ENCODE results near the gene GTF2F1. TPM values are rescaled to one million over a fixed set of nuclear protein-coding genes. Genes with fewer than 3 reads are reported as not detected.
A peak's percentile ranks its signal among the peaks of the same experiment; 100 is the strongest.

GTF2F1 gene
- total RNA-seq, 2 experiments from 2014 or later = 64.7 to 77.4 TPM

- Mint-ChIP-seq H3K36me3 (peaks cover 25% of the 10 kb centered on the region), H3K9me3 (ENCODE audit: low read depth) (no peaks in the 10 kb centered on the region), H3K27ac (peak overlapping the region; percentile 90), H3K27me3 (no peaks in the 10 kb centered on the region), H3K4me3 (peak overlapping the region; percentile 91), H3K4me1 (peaks cover 26% of the 10 kb centered on the region)
- peak; percentile 0 for ATAC-seq
- CTCF ChIA-PET = interaction anchor here (0.9 to 1.4 kb wide), 2 partner anchors 33 to 112 kb away, joined by 3 to 5 read pairs; no protein-coding TSS in a partner anchor
- no peak for DNase-seq
Measured at GRCh38 chr19:6392221-6393073, 517 bp downstream of the GTF2F1 start.

GRCh38 chr19:6387372-6387771 lies 5.6 kb downstream of the GTF2F1 start:
- ATAC-seq (no peak), DNase-seq (no peak)
- Mint-ChIP-seq H3K4me3 (no peak overlapping the region), H3K27me3 (no peaks in the 10 kb centered on the region), H3K4me1 (peaks cover 16% of the 10 kb centered on the region), H3K27ac (no peak overlapping the region), H3K9me3 (ENCODE audit: low read depth) (no peaks in the 10 kb centered on the region), H3K36me3 (peaks cover 48% of the 10 kb centered on the region)
- CTCF ChIA-PET = no interaction called here

GRCh38 chr19:6384381-6384780 lies 8.6 kb downstream of the GTF2F1 start:
- no peaks in the 10 kb centered on the region for H3K4me1 Mint-ChIP-seq
- no peak overlapping the region for H3K4me3 Mint-ChIP-seq
- CTCF ChIA-PET = no interaction called here
- DNase-seq (no peak), ATAC-seq (no peak)
- no peaks in the 10 kb centered on the region for H3K9me3 Mint-ChIP-seq (ENCODE audit: low read depth)
- peaks cover 56% of the 10 kb centered on the region for H3K36me3 Mint-ChIP-seq
- H3K27me3 Mint-ChIP-seq = no peaks in the 10 kb centered on the region
- H3K27ac Mint-ChIP-seq = no peak overlapping the region

- ATAC-seq (no peak), DNase-seq (no peak)
- Mint-ChIP-seq H3K4me3 (no peak overlapping the region), H3K36me3 (peaks cover 50% of the 10 kb centered on the region), H3K27ac (no peak overlapping the region), H3K4me1 (no peaks in the 10 kb centered on the region), H3K9me3 (ENCODE audit: low read depth) (no peaks in the 10 kb centered on the region), H3K27me3 (no peaks in the 10 kb centered on the region)
- CTCF ChIA-PET = no interaction called here
Measured at GRCh38 chr19:6383188-6383587, 9.8 kb downstream of the GTF2F1 start.

GRCh38 chr19:6381030-6381750 lies 11.8 kb downstream of the GTF2F1 start:
- Mint-ChIP-seq H3K36me3 (peaks cover 44% of the 10 kb centered on the region), H3K27me3 (no peaks in the 10 kb centered on the region), H3K4me1 (no peaks in the 10 kb centered on the region), H3K27ac (no peak overlapping the region), H3K4me3 (no peak overlapping the region), H3K9me3 (ENCODE audit: low read depth) (no peaks in the 10 kb centered on the region)
- ATAC-seq (no peak), DNase-seq (no peak)
- CTCF ChIA-PET = no interaction called here

- CTCF ChIA-PET = no interaction called here
- Mint-ChIP-seq H3K9me3 (ENCODE audit: low read depth) (no peaks in the 10 kb centered on the region), H3K27me3 (no peaks in the 10 kb centered on the region), H3K27ac (no peak overlapping the region), H3K4me3 (no peak overlapping the region), H3K36me3 (peaks cover 36% of the 10 kb centered on the region), H3K4me1 (peaks cover under 1% of the 10 kb centered on the region)
- DNase-seq (no peak), ATAC-seq (no peak)
Measured at GRCh38 chr19:6379744-6380143, 13.2 kb downstream of the GTF2F1 start.

GRCh38 chr19:6378486-6378885 lies 14.5 kb downstream of the GTF2F1 start:
- CTCF ChIA-PET = no interaction called here
- DNase-seq (no peak), ATAC-seq (no peak)
- Mint-ChIP-seq H3K27ac (no peak overlapping the region), H3K4me1 (peaks cover 6% of the 10 kb centered on the region), H3K9me3 (ENCODE audit: low read depth) (no peaks in the 10 kb centered on the region), H3K27me3 (no peaks in the 10 kb centered on the region), H3K36me3 (peaks cover 31% of the 10 kb centered on the region), H3K4me3 (no peak overlapping the region)

GRCh38 chr19:6378041-6378440 lies 14.9 kb downstream of the GTF2F1 start:
- CTCF ChIA-PET = no interaction called here
- ATAC-seq (no peak), DNase-seq (no peak)
- Mint-ChIP-seq H3K4me1 (peaks cover 8% of the 10 kb centered on the region), H3K27me3 (no peaks in the 10 kb centered on the region), H3K27ac (no peak overlapping the region), H3K9me3 (ENCODE audit: low read depth) (no peaks in the 10 kb centered on the region), H3K4me3 (no peak overlapping the region), H3K36me3 (peaks cover 27% of the 10 kb centered on the region)

- no peak for ATAC-seq
- Mint-ChIP-seq H3K27ac (no peak overlapping the region), H3K36me3 (peaks cover 19% of the 10 kb centered on the region), H3K4me3 (no peak overlapping the region), H3K27me3 (no peaks in the 10 kb centered on the region), H3K9me3 (ENCODE audit: low read depth) (no peaks in the 10 kb centered on the region), H3K4me1 (peaks cover 12% of the 10 kb centered on the region)
- CTCF ChIA-PET = no interaction called here
- DNase-seq = no peak
Measured at GRCh38 chr19:6376512-6377190, 16.3 kb downstream of the GTF2F1 start.

GRCh38 chr19:6375411-6376010 lies 17.5 kb downstream of the GTF2F1 start, which contains the start of gene PSPN:
Gene PSPN, minus strand, starts transcription at chr19:6375933. Its CDS starts 84 bp downstream, at chr19:6375849.
- peaks cover 10% of the 10 kb centered on the region for H3K36me3 Mint-ChIP-seq
- H3K27ac Mint-ChIP-seq = no peak within 1 kb of the TSS
- H3K9me3 Mint-ChIP-seq (ENCODE audit: low read depth) = no peaks in the 10 kb centered on the region
- no peak for DNase-seq
- no peaks in the 10 kb centered on the region for H3K27me3 Mint-ChIP-seq
- no peak within 1 kb of the TSS for H3K4me3 Mint-ChIP-seq
- ATAC-seq = no peak
- peaks cover 12% of the 10 kb centered on the region for H3K4me1 Mint-ChIP-seq
- CTCF ChIA-PET = no interaction called here

- DNase-seq = no peak
Measured at GRCh38 chr19:6374711-6375410, 18.1 kb downstream of the GTF2F1 start.

GRCh38 chr19:6374161-6374709 lies 18.7 kb downstream of the GTF2F1 start:
- DNase-seq (no peak), ATAC-seq (no peak)
- no peaks in the 10 kb centered on the region for H3K36me3 Mint-ChIP-seq
- CTCF ChIA-PET = interaction anchor here (2.1 kb wide), 1 partner anchor 13 kb away, joined by 11 read pairs; the partner anchor contains the start of gene CLPP
- no peak overlapping the region for H3K4me3 Mint-ChIP-seq
- no peaks in the 10 kb centered on the region for H3K9me3 Mint-ChIP-seq (ENCODE audit: low read depth)
- no peaks in the 10 kb centered on the region for H3K27me3 Mint-ChIP-seq
- peaks cover 15% of the 10 kb centered on the region for H3K4me1 Mint-ChIP-seq
- no peak overlapping the region for H3K27ac Mint-ChIP-seq

More at GRCh38 chr19:6374711-6375410, 18.1 kb downstream of the GTF2F1 start:
- Mint-ChIP-seq H3K27me3 (no peaks in the 10 kb centered on the region), H3K36me3 (peaks cover 4% of the 10 kb centered on the region), H3K4me1 (peaks cover 13% of the 10 kb centered on the region), H3K4me3 (no peak overlapping the region), H3K27ac (no peak overlapping the region), H3K9me3 (ENCODE audit: low read depth) (no peaks in the 10 kb centered on the region)
- CTCF ChIA-PET = no interaction called here
- no peak for ATAC-seq

Measured in activated CD8-positive, alpha-beta memory T cell treated with anti-CD3 and anti-CD28 coated beads, Interleukin-2, amount 10 ng/mL, durations not matched to agents 7 days and 5 days (primary cell).